ENCODE results near the gene CIAPIN1.

- TF ChIP-seq CTCF (IDR thresholded peaks at IDR 0.05) (no peak), POLR2A (IDR thresholded peaks at IDR 0.05) (no peak)
Observed at GRCh38 chr16:57427307-57427706, 19.9 kb downstream of the CIAPIN1 start.

Measured in uterus (tissue), 2 donors.